Lung microvascular endothelial cell (primary cell): ENCODE data around the gene PSME2. TPM values are rescaled to one million over a fixed set of nuclear protein-coding genes. Genes with fewer than 3 reads are reported as not detected.
A peak's percentile ranks its signal among the peaks of the same experiment; 100 is the strongest.

Experiments
- DNase-seq, 2 donors: peaks; one replicate each; pipeline versions ENCODE4 v3.0.0 to v3.0.0-alpha.2; 2010; ENCODE audit warnings: low read depth in 2 of 2
- total RNA-seq: library from RNA; depleted of rRNA; stranded (reverse); fragments of >200 nt; gene quantifications from 2 replicates; pipeline ENCODE4 v1.2.1, GENCODE V29; 2014

The PSME2 gene
- total RNA-seq, 1 donor from 2014 or later, result 139 TPM

GRCh38 chr14:24135834-24136683 is 10.4 kb downstream of the PSME2 start, which contains the start of gene PSME1:
Gene PSME1 (plus strand): TSS chr14:24136194. CDS start chr14:24136263, 69 bp downstream.
- DNase-seq, result peak; percentile 92 to 93

GRCh38 chr14:24135584-24135833 is 10.9 kb downstream of the PSME2 start:
- no peak for DNase-seq

- DNase-seq, result no peak
Measured at GRCh38 chr14:24133735-24134134, 12.7 kb downstream of the PSME2 start.

- no peak for DNase-seq
Measured at GRCh38 chr14:24132976-24133375, 13.4 kb downstream of the PSME2 start.

GRCh38 chr14:24132061-24132685 is 14.2 kb downstream of the PSME2 start:
- peak in 1 of 2 donors; percentile 34 for DNase-seq

GRCh38 chr14:24131549-24131966 is 14.9 kb downstream of the PSME2 start:
- no peak for DNase-seq

- peak in 1 of 2 donors; percentile 82 for DNase-seq
Measured at GRCh38 chr14:24130717-24131548, 15.5 kb downstream of the PSME2 start.

- no peak for DNase-seq
Measured at GRCh38 chr14:24130380-24130716, 16.1 kb downstream of the PSME2 start, which contains the start of gene FITM1. Gene FITM1 (plus strand): TSS chr14:24130659. CDS start chr14:24131564, 905 bp downstream.

GRCh38 chr14:24129410-24129998 is 16.9 kb downstream of the PSME2 start:
- DNase-seq, result no peak

GRCh38 chr14:24127673-24128072 is 18.7 kb downstream of the PSME2 start:
- DNase-seq, result no peak

GRCh38 chr14:24126939-24127338 is 19.5 kb downstream of the PSME2 start:
- DNase-seq, result no peak

- no peak for DNase-seq
Measured at GRCh38 chr14:24123424-24124417, 22.7 kb downstream of the PSME2 start.

- DNase-seq, result no peak
Measured at GRCh38 chr14:24122898-24123297, 23.5 kb downstream of the PSME2 start.

GRCh38 chr14:24122416-24122815 is 24.0 kb downstream of the PSME2 start:
- DNase-seq, result no peak

GRCh38 chr14:24121210-24121609 is 25.2 kb downstream of the PSME2 start:
- no peak for DNase-seq

- DNase-seq, result no peak
Measured at GRCh38 chr14:24119691-24120090, 26.7 kb downstream of the PSME2 start.

- DNase-seq, result no peak
Measured at GRCh38 chr14:24117179-24117578, 29.2 kb downstream of the PSME2 start.

- DNase-seq, result peak in 1 of 2 donors; percentile 23
Measured at GRCh38 chr14:24116128-24116814, 30.1 kb downstream of the PSME2 start.

- DNase-seq, result no peak
Measured at GRCh38 chr14:24115422-24116127, 30.8 kb downstream of the PSME2 start.
